ENCODE data around the gene UBAC2.
A peak's percentile ranks its signal among the peaks of the same experiment; 100 is the strongest.

Gene UBAC2

DNA sequence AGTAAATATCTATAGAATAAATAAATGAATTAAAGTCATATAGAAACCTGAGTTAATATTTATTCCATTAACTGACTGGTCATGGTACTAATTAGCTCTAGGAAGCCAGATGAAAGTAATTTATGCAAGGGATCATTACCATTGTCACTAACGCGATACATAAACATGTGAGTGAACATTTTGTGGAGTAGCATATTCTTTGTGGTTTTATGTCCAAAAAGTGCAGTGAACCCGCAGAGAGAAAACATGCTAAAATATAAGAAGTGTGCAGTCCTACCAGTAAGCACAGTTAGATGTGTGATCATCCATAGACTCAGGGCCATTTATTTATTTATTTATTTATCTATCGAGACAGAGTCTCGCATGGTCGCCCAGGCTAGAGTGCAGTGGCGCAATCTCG is 104.9 kb downstream of the UBAC2 start:
- Histone ChIP-seq H3K9ac (ENCODE audit: low read length) (no peak overlapping the region), H3K4me1 (ENCODE audit: control insufficient read depth, insufficient read depth, low read length) (no peaks in the 10 kb centered on the region), H3K4me3 (ENCODE audit: low read length) (no peak overlapping the region)

DNA sequence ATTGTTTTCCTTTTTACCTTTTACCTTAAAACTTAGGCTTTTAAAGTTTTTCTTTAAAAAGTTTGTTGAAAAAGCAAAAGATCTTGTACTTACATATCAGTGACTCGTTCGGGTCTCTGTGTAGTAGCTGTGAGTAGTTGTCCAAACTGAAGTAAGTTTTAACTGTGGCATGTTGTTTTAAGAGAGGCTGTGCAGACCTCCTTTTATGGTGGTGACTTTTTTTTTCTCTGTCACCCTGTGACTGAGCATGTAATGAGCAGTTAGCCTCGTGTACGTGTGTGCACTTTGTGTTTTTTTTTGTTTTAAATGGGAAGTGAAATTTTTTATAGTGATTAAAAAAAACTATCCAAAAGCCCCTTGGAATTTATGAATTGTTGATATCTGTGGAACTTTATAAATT is 106.6 kb downstream of the UBAC2 start, which contains the start of gene GPR183:
Gene GPR183, minus strand, starts transcription at position 153 of the 400 bp plus-strand sequence. CDS start 11,254 bp downstream, outside the sequence.
- peak within 1 kb of the TSS; percentile 45 for H3K9ac ChIP-seq (ENCODE audit: low read length)
- no peaks in the 10 kb centered on the region for H3K9me3 ChIP-seq (ENCODE audit: control insufficient read depth, low read length)
- H3K27me3 ChIP-seq (ENCODE audit: control insufficient read depth, insufficient read depth, low read length): no peaks in the 10 kb centered on the region
- no peaks in the 10 kb centered on the region for H3K36me3 ChIP-seq (ENCODE audit: control insufficient read depth, insufficient read depth, low read length)
- H3K4me1 ChIP-seq (ENCODE audit: control insufficient read depth, insufficient read depth, low read length): no peaks in the 10 kb centered on the region
- H3K4me3 ChIP-seq (ENCODE audit: low read length): no peak within 1 kb of the TSS

More for the DNA sequence above, 104.9 kb downstream of the UBAC2 start:
- Histone ChIP-seq H3K36me3 (ENCODE audit: control insufficient read depth, insufficient read depth, low read length) (no peaks in the 10 kb centered on the region), H3K27me3 (ENCODE audit: control insufficient read depth, insufficient read depth, low read length) (no peaks in the 10 kb centered on the region), H3K9me3 (ENCODE audit: control insufficient read depth, low read length) (no peaks in the 10 kb centered on the region)

DNA sequence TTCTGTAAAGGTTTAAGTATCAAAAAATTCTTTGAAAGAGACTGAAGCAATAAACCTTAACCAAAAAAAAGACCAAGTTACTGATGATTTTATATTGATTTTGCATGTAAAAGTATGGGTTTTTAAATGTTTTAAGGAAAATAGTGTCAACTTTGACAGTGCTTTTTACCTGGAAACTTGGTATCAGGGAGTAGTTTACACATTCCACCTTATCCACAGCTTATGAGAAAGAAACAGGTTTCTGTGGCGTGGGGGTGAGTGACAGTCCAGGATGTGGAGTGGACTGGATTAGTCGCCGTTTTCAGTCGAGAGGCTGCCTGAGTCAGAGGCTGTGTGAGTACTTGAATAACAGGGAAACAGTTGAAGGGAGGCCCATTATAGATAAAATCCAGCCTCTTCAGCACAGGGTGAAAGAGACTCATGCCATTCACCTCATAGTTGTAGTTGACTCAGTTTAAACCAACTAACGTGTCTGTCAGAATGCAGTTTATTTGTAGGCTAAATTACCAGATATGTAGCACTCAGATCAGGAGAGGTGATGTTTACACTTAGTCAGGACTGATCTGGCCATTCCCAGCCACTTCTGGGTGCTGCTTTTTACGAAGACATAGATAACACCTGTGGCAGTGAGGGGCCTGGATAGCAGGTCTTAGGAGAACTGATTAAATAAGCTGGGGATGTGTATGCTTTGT is 107.1 kb downstream of the UBAC2 start:
- Histone ChIP-seq H3K36me3 (ENCODE audit: control insufficient read depth, insufficient read depth, low read length) (no peaks in the 10 kb centered on the region), H3K9ac (ENCODE audit: low read length) (no peak overlapping the region), H3K4me3 (ENCODE audit: low read length) (no peak overlapping the region), H3K4me1 (ENCODE audit: control insufficient read depth, insufficient read depth, low read length) (no peaks in the 10 kb centered on the region), H3K27me3 (ENCODE audit: control insufficient read depth, insufficient read depth, low read length) (no peaks in the 10 kb centered on the region), H3K9me3 (ENCODE audit: control insufficient read depth, low read length) (no peaks in the 10 kb centered on the region)

GRCh38 chr13:99308471-99309087 is 107.9 kb downstream of the UBAC2 start:
- no peak overlapping the region for H3K4me3 ChIP-seq (ENCODE audit: low read length)

DNA sequence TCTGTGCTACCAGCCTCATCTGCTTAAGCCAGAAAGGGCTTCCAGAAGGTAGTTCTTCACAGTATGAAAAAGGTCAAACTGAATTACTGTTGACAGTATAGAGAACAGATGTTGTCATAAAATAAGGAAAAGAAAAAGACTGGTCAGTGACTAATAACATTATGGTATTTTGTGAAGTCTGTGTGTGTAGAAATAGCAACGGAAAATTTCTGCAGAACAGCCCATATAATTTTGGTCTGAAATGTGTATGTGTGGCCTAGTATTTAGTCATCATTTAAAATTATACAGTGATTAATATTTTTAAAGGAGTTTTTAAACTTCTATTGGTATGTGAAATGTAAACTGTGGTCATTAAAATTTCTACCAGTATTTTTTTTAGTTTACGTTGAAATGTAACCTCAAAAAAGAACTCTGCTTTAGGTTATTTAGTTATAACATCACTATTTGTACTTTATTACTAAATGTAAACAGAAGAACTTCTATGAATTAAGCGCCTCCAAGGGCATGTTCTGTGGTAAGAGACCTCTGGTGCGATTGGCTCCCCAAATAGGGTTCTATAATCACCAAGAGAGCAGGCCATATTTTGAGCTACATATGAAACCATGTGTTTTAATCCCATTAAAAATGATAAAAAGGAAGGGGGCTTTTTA is 109.9 kb downstream of the UBAC2 start:
- Histone ChIP-seq H3K27me3 (ENCODE audit: control insufficient read depth, insufficient read depth, low read length) (no peaks in the 10 kb centered on the region), H3K9ac (ENCODE audit: low read length) (no peak overlapping the region), H3K4me3 (ENCODE audit: low read length) (no peak overlapping the region), H3K4me1 (ENCODE audit: control insufficient read depth, insufficient read depth, low read length) (no peaks in the 10 kb centered on the region), H3K36me3 (ENCODE audit: control insufficient read depth, insufficient read depth, low read length) (no peaks in the 10 kb centered on the region), H3K9me3 (ENCODE audit: control insufficient read depth, low read length) (no peaks in the 10 kb centered on the region)

More at GRCh38 chr13:99308471-99309087, 107.9 kb downstream of the UBAC2 start:
- H3K4me1 ChIP-seq (ENCODE audit: control insufficient read depth, insufficient read depth, low read length): no peaks in the 10 kb centered on the region
- H3K36me3 ChIP-seq (ENCODE audit: control insufficient read depth, insufficient read depth, low read length): no peaks in the 10 kb centered on the region
- H3K27me3 ChIP-seq (ENCODE audit: control insufficient read depth, insufficient read depth, low read length): no peaks in the 10 kb centered on the region
- H3K9me3 ChIP-seq (ENCODE audit: control insufficient read depth, low read length): no peaks in the 10 kb centered on the region
- no peak overlapping the region for H3K9ac ChIP-seq (ENCODE audit: low read length)

- Histone ChIP-seq H3K4me1 (ENCODE audit: control insufficient read depth, insufficient read depth, low read length) (no peaks in the 10 kb centered on the region), H3K27me3 (ENCODE audit: control insufficient read depth, insufficient read depth, low read length) (no peaks in the 10 kb centered on the region), H3K9ac (ENCODE audit: low read length) (no peak overlapping the region), H3K9me3 (ENCODE audit: control insufficient read depth, low read length) (no peaks in the 10 kb centered on the region), H3K36me3 (ENCODE audit: control insufficient read depth, insufficient read depth, low read length) (no peaks in the 10 kb centered on the region), H3K4me3 (ENCODE audit: low read length) (no peak overlapping the region)
These were observed 110.5 kb downstream of the UBAC2 start for GRCh38 chr13:99311137-99311536.

GRCh38 chr13:99311748-99312492 is 111.3 kb downstream of the UBAC2 start:
- Histone ChIP-seq H3K36me3 (ENCODE audit: control insufficient read depth, insufficient read depth, low read length) (no peaks in the 10 kb centered on the region), H3K9me3 (ENCODE audit: control insufficient read depth, low read length) (no peaks in the 10 kb centered on the region), H3K4me1 (ENCODE audit: control insufficient read depth, insufficient read depth, low read length) (no peaks in the 10 kb centered on the region), H3K4me3 (ENCODE audit: low read length) (no peak overlapping the region), H3K27me3 (ENCODE audit: control insufficient read depth, insufficient read depth, low read length) (no peaks in the 10 kb centered on the region), H3K9ac (ENCODE audit: low read length) (no peak overlapping the region)

- H3K9ac ChIP-seq (ENCODE audit: low read length): no peak overlapping the region
- H3K4me3 ChIP-seq (ENCODE audit: low read length): no peak overlapping the region
- H3K36me3 ChIP-seq (ENCODE audit: control insufficient read depth, insufficient read depth, low read length): no peaks in the 10 kb centered on the region
- H3K27me3 ChIP-seq (ENCODE audit: control insufficient read depth, insufficient read depth, low read length): no peaks in the 10 kb centered on the region
- H3K9me3 ChIP-seq (ENCODE audit: control insufficient read depth, low read length): no peaks in the 10 kb centered on the region
- H3K4me1 ChIP-seq (ENCODE audit: control insufficient read depth, insufficient read depth, low read length): no peaks in the 10 kb centered on the region
These were observed 111.8 kb downstream of the UBAC2 start for GRCh38 chr13:99312493-99312883.

DNA sequence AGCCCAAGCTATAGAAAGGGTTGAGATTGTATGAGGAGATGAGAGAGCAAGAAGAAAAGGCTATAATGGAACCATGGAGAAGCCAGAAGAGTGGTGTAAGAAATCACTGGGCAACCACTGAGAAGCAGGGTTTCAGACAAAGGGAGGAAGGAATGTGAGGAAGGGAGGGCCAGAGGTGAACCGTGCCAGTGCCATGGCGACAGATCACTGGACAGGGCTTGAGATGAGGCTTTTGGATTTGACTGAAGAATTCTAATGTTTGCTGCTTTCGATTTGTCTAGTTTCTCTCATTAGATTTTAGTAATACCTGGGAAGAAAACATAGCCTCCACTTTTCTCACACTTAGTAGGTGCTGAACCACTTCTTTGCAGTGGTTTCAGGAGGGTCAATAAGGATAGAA is 112.8 kb downstream of the UBAC2 start:
- Histone ChIP-seq H3K4me1 (ENCODE audit: control insufficient read depth, insufficient read depth, low read length) (no peaks in the 10 kb centered on the region), H3K9me3 (ENCODE audit: control insufficient read depth, low read length) (no peaks in the 10 kb centered on the region), H3K27me3 (ENCODE audit: control insufficient read depth, insufficient read depth, low read length) (no peaks in the 10 kb centered on the region), H3K4me3 (ENCODE audit: low read length) (no peak overlapping the region), H3K36me3 (ENCODE audit: control insufficient read depth, insufficient read depth, low read length) (no peaks in the 10 kb centered on the region), H3K9ac (ENCODE audit: low read length) (no peak overlapping the region)

DNA sequence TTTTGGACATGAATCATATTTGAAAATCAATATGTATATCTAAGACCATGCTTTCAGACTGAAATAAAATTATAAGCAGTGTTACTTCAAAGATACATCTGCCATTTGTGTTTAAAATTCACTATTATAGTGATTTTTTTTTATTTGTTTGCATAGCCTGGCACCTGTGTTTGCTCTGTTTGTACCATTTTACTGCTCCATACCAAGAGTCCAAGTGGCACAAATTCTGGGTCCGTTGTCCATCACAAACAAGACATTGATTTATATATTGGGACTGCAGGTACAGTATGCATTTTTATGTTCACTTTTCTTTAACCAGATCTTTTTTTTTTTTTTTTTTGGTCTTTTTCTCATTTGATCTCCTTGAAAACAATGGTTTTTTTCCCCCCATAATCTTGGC is 113.3 kb downstream of the UBAC2 start:
- H3K4me1 ChIP-seq (ENCODE audit: control insufficient read depth, insufficient read depth, low read length): no peaks in the 10 kb centered on the region
- no peaks in the 10 kb centered on the region for H3K36me3 ChIP-seq (ENCODE audit: control insufficient read depth, insufficient read depth, low read length)
- H3K9ac ChIP-seq (ENCODE audit: low read length): no peak overlapping the region
- no peaks in the 10 kb centered on the region for H3K9me3 ChIP-seq (ENCODE audit: control insufficient read depth, low read length)
- H3K4me3 ChIP-seq (ENCODE audit: low read length): no peak overlapping the region
- H3K27me3 ChIP-seq (ENCODE audit: control insufficient read depth, insufficient read depth, low read length): no peaks in the 10 kb centered on the region

GRCh38 chr13:99314640-99315176 is 114.1 kb downstream of the UBAC2 start:
- H3K4me1 ChIP-seq (ENCODE audit: control insufficient read depth, insufficient read depth, low read length): no peaks in the 10 kb centered on the region
- no peaks in the 10 kb centered on the region for H3K9me3 ChIP-seq (ENCODE audit: control insufficient read depth, low read length)
- H3K36me3 ChIP-seq (ENCODE audit: control insufficient read depth, insufficient read depth, low read length): no peaks in the 10 kb centered on the region
- no peak overlapping the region for H3K9ac ChIP-seq (ENCODE audit: low read length)
- H3K27me3 ChIP-seq (ENCODE audit: control insufficient read depth, insufficient read depth, low read length): no peaks in the 10 kb centered on the region
- H3K4me3 ChIP-seq (ENCODE audit: low read length): no peak overlapping the region
